Activated CD8-positive, alpha-beta memory T cell treated with anti-CD3 and anti-CD28 coated beads, Interleukin-2, amount 10 ng/mL, durations not matched to agents 7 days and 5 days (primary cell): ENCODE data around the gene ZFAND2A. TPM values are rescaled to one million over a fixed set of nuclear protein-coding genes. Genes with fewer than 3 reads are reported as not detected.
"Not testable (repeated sequence)": the region's sequence is repeated elsewhere in the genome, so short reads cannot be mapped to it uniquely, and the experiment has no call there.

ENCODE experiments used
- ATAC-seq: fragments of 150-1000 bp; cut with Tn5 transposase; one replicate; pipeline ENCODE4 v1.10.0; 2021; ENCODE audit warnings: moderate library complexity
- CTCF ChIA-PET: fragments of 350-600 bp; sonication (Branson Sonifier 250); formaldehyde crosslinking; loops from one replicate; lab custom pipeline; 2021; ENCODE audit warnings: antibody characterized with exemption; lab: Charles Lee
- DNase-seq: peaks from one replicate; pipeline ENCODE4 v3.0.0-alpha.2; 2020
- H3K27ac Mint-ChIP-seq: one replicate; pipeline ENCODE4 v1.8.0; 2021; ENCODE audit warnings: mild to moderate bottlenecking, mixed read lengths
- H3K27me3 Mint-ChIP-seq: one replicate; pipeline ENCODE4 v1.8.0; 2021; ENCODE audit warnings: mixed read lengths
- H3K36me3 Mint-ChIP-seq: one replicate; pipeline ENCODE4 v1.8.0; 2021; ENCODE audit warnings: mild to moderate bottlenecking, mixed read lengths
- H3K4me1 Mint-ChIP-seq: one replicate; pipeline ENCODE4 v1.8.0; 2021; ENCODE audit warnings: mixed read lengths
- H3K4me3 Mint-ChIP-seq: one replicate; pipeline ENCODE4 v1.8.0; 2021; ENCODE audit warnings: mild to moderate bottlenecking, moderate library complexity, mixed read lengths
- H3K9me3 Mint-ChIP-seq: one replicate; pipeline ENCODE4 v1.8.0; 2022; ENCODE audit warnings: low read depth, mixed read lengths
- total RNA-seq, 2 experiments: library from RNA; stranded (reverse); gene quantifications; one replicate each; pipeline ENCODE4 v1.2.3, GENCODE V29; 2021

Gene ZFAND2A
- total RNA-seq, 2 experiments from 2014 or later, result 23.8 to 23.9 TPM

GRCh38 chr7:1171516-1171915 is 11.5 kb upstream of the ZFAND2A start:
- not testable (repeated sequence) for ATAC-seq, H3K27me3 Mint-ChIP-seq

GRCh38 chr7:1170741-1171501 is 10.9 kb upstream of the ZFAND2A start:
- no peaks in the 10 kb centered on the region for H3K27me3 Mint-ChIP-seq
- no peak overlapping the region for H3K27ac Mint-ChIP-seq
- peaks cover 17% of the 10 kb centered on the region for H3K4me1 Mint-ChIP-seq
- CTCF ChIA-PET, result interaction anchor here (1.0 to 3.1 kb wide), 13 partner anchors 9 to 178 kb away, joined by 3 to 20 read pairs (median 9); partner anchors contain the start of genes GPER1 and ZFAND2A
- no peak for ATAC-seq
- DNase-seq, result no peak
- H3K36me3 Mint-ChIP-seq, result peaks cover 2% of the 10 kb centered on the region
- no peak overlapping the region for H3K4me3 Mint-ChIP-seq
- no peaks in the 10 kb centered on the region for H3K9me3 Mint-ChIP-seq

More at GRCh38 chr7:1171516-1171915, 11.5 kb upstream of the ZFAND2A start:
- not testable (repeated sequence) for H3K27ac Mint-ChIP-seq, H3K36me3 Mint-ChIP-seq, H3K4me3 Mint-ChIP-seq, DNase-seq, H3K9me3 Mint-ChIP-seq
- peaks cover 23% of the 10 kb centered on the region for H3K4me1 Mint-ChIP-seq
- CTCF ChIA-PET, result interaction anchor here (0.7 to 2.9 kb wide), 5 partner anchors 12 to 178 kb away, joined by 3 to 20 read pairs (median 12); partner anchors contain the start of gene ZFAND2A

- Mint-ChIP-seq H3K4me3 (peak overlapping the region; percentile 80), H3K36me3 (peaks cover 2% of the 10 kb centered on the region), H3K9me3 (no peaks in the 10 kb centered on the region), H3K27ac (peak overlapping the region; percentile 95), H3K4me1 (peaks cover 14% of the 10 kb centered on the region), H3K27me3 (no peaks in the 10 kb centered on the region)
- ATAC-seq (peak; percentile 99), DNase-seq (peak; percentile 96)
- CTCF ChIA-PET, result interaction anchor here (0.7 to 3.1 kb wide), 19 partner anchors 7 to 961 kb away, joined by 3 to 20 read pairs (median 6); partner anchors contain the start of genes COX19, GPER1, GPR146 and ZFAND2A
Observed at GRCh38 chr7:1169409-1170368, 9.7 kb upstream of the ZFAND2A start.

GRCh38 chr7:1168422-1168821 is 8.4 kb upstream of the ZFAND2A start:
- H3K4me1 Mint-ChIP-seq, result peaks cover 14% of the 10 kb centered on the region
- no peak overlapping the region for H3K27ac Mint-ChIP-seq
- H3K4me3 Mint-ChIP-seq, result no peak overlapping the region
- CTCF ChIA-PET, result interaction anchor here (0.7 to 3.1 kb wide), 11 partner anchors 9 to 963 kb away, joined by 3 to 20 read pairs (median 5); partner anchors contain the start of genes GPR146 and ZFAND2A
- no peaks in the 10 kb centered on the region for H3K27me3 Mint-ChIP-seq
- no peak for ATAC-seq
- no peaks in the 10 kb centered on the region for H3K9me3 Mint-ChIP-seq
- peaks cover 2% of the 10 kb centered on the region for H3K36me3 Mint-ChIP-seq
- no peak for DNase-seq

GRCh38 chr7:1164436-1164835 is 4.4 kb upstream of the ZFAND2A start:
- Mint-ChIP-seq H3K9me3 (no peaks in the 10 kb centered on the region), H3K4me1 (peaks cover 18% of the 10 kb centered on the region), H3K36me3 (peaks cover 9% of the 10 kb centered on the region), H3K27ac (no peak overlapping the region), H3K27me3 (no peaks in the 10 kb centered on the region), H3K4me3 (no peak overlapping the region)
- no peak for ATAC-seq
- DNase-seq, result no peak
- CTCF ChIA-PET, result interaction anchor here (2.0 kb wide), 1 partner anchor 12 kb away, joined by 9 read pairs; no protein-coding TSS in a partner anchor

GRCh38 chr7:1163121-1163520 is 3.1 kb upstream of the ZFAND2A start:
- no peaks in the 10 kb centered on the region for H3K27me3 Mint-ChIP-seq
- ATAC-seq, result no peak
- peaks cover 9% of the 10 kb centered on the region for H3K36me3 Mint-ChIP-seq
- CTCF ChIA-PET, result interaction anchor here (2.0 kb wide), 1 partner anchor 13 kb away, joined by 9 read pairs; no protein-coding TSS in a partner anchor
- no peak overlapping the region for H3K4me3 Mint-ChIP-seq
- no peaks in the 10 kb centered on the region for H3K9me3 Mint-ChIP-seq
- H3K27ac Mint-ChIP-seq, result no peak overlapping the region
- H3K4me1 Mint-ChIP-seq, result peaks cover 24% of the 10 kb centered on the region
- no peak for DNase-seq

- no peaks in the 10 kb centered on the region for H3K9me3 Mint-ChIP-seq
- peak; percentile 53 for DNase-seq
- peak overlapping the region; percentile 85 for H3K27ac Mint-ChIP-seq
- CTCF ChIA-PET, result interaction anchor here (0.6 to 6.1 kb wide), 6 partner anchors 9 to 1000 kb away, joined by 3 to 44 read pairs (median 8); a partner anchor contains a TSS
- no peaks in the 10 kb centered on the region for H3K27me3 Mint-ChIP-seq
- peaks cover 11% of the 10 kb centered on the region for H3K36me3 Mint-ChIP-seq
- H3K4me1 Mint-ChIP-seq, result peaks cover 27% of the 10 kb centered on the region
- peak overlapping the region; percentile 86 for H3K4me3 Mint-ChIP-seq
- ATAC-seq, result peak; percentile 4
Observed at GRCh38 chr7:1160670-1161021, 650 bp upstream of the ZFAND2A start.

- CTCF ChIA-PET, result interaction anchor here (1.4 to 6.1 kb wide), 5 partner anchors 11 to 166 kb away, joined by 4 to 44 read pairs (median 10); a partner anchor contains a TSS
- not testable (repeated sequence) for H3K27me3 Mint-ChIP-seq, H3K9me3 Mint-ChIP-seq, ATAC-seq, DNase-seq
- H3K4me1 Mint-ChIP-seq, result peaks cover 27% of the 10 kb centered on the region
- H3K36me3 Mint-ChIP-seq, result peaks cover 20% of the 10 kb centered on the region
- peak overlapping the region; percentile 86 for H3K27ac Mint-ChIP-seq
- peak overlapping the region; percentile 77 for H3K4me3 Mint-ChIP-seq
Observed at GRCh38 chr7:1159231-1159630, 765 bp downstream of the ZFAND2A start.

- ATAC-seq (no peak), DNase-seq (no peak)
- H3K27ac Mint-ChIP-seq, result peak overlapping the region; percentile 86
- H3K4me1 Mint-ChIP-seq, result peaks cover 27% of the 10 kb centered on the region
- no peaks in the 10 kb centered on the region for H3K9me3 Mint-ChIP-seq
- H3K36me3 Mint-ChIP-seq, result peaks cover 22% of the 10 kb centered on the region
- H3K27me3 Mint-ChIP-seq, result no peaks in the 10 kb centered on the region
- H3K4me3 Mint-ChIP-seq, result peak overlapping the region; percentile 77
- CTCF ChIA-PET, result interaction anchor here (3.2 to 6.1 kb wide), 2 partner anchors 11 to 18 kb away, joined by 20 to 44 read pairs; no protein-coding TSS in a partner anchor
Observed at GRCh38 chr7:1158203-1159126, 1.5 kb downstream of the ZFAND2A start.

GRCh38 chr7:1156782-1157535 is 3.0 kb downstream of the ZFAND2A start:
- CTCF ChIA-PET, result interaction anchor here (1.2 to 6.1 kb wide), 3 partner anchors 9 to 164 kb away, joined by 3 to 44 read pairs (median 6); no protein-coding TSS in a partner anchor
- H3K27me3 Mint-ChIP-seq, result no peaks in the 10 kb centered on the region
- H3K9me3 Mint-ChIP-seq, result no peaks in the 10 kb centered on the region
- H3K27ac Mint-ChIP-seq, result no peak overlapping the region
- ATAC-seq (no peak), DNase-seq (no peak)
- H3K4me3 Mint-ChIP-seq, result no peak overlapping the region
- H3K36me3 Mint-ChIP-seq, result peaks cover 24% of the 10 kb centered on the region
- peaks cover 26% of the 10 kb centered on the region for H3K4me1 Mint-ChIP-seq
